ENCODE data around the gene AVEN. TPM values are rescaled to one million over a fixed set of nuclear protein-coding genes. Genes with fewer than 3 reads are reported as not detected.

AVEN gene
- total and polyA plus RNA-seq, 2 experiments from 2014 or later: 7.7 to 10.3 TPM

GRCh38 chr15:33882921-33883320 is 156.1 kb downstream of the AVEN start:
- peaks cover 8% of the 10 kb centered on the region for H3K4me1 Mint-ChIP-seq
- no peak overlapping the region for H3K27ac Mint-ChIP-seq
- no peaks in the 10 kb centered on the region for H3K36me3 ChIP-seq (ENCODE audit: insufficient read depth)
- no peak overlapping the region for H3K4me3 Mint-ChIP-seq
- H3K27me3 ChIP-seq (ENCODE audit: insufficient read depth): no peaks in the 10 kb centered on the region
- H3K4me1 ChIP-seq (ENCODE audit: insufficient read depth): no peaks in the 10 kb centered on the region
- H3K27me3 Mint-ChIP-seq (ENCODE audit: insufficient read depth, low read depth, poor library complexity): no peaks in the 10 kb centered on the region
- ATAC-seq (no peak), DNase-seq (ENCODE audit: low spot score) (no peak)
- no peak overlapping the region for H3K4me2 ChIP-seq
- H3F3A ChIP-seq (replicated peaks; ENCODE audit: low read depth): no peaks in the 10 kb centered on the region
- no peaks in the 10 kb centered on the region for H4K20me1 ChIP-seq (replicated peaks; ENCODE audit: insufficient read depth)
- H3K9me3 Mint-ChIP-seq: peaks cover 3% of the 10 kb centered on the region; the same call in 2 of the 3 replicates
- TF ChIP-seq EZH2phosphoT487 (IDR thresholded peaks at IDR 0.05; ENCODE audit: unreplicated experiment): no peak
- no peak for TF ChIP-seq STAT1 (IDR thresholded peaks at IDR 0.05; ENCODE audit: unreplicated experiment)
- no peak for TF ChIP-seq NANOG (IDR thresholded peaks at IDR 0.05; ENCODE audit: borderline replicate concordance)
- no peak for TF ChIP-seq REST (IDR thresholded peaks at IDR 0.05; ENCODE audit: unreplicated experiment)
- no peaks in the 10 kb centered on the region; the same call in 1 of the 2 replicates for H3K9me2 ChIP-seq (ENCODE audit: insufficient read depth)
- H3K36me3 Mint-ChIP-seq (ENCODE audit: low read depth): peaks cover 3% of the 10 kb centered on the region; the same call in 2 of the 3 replicates
- H3K79me2 ChIP-seq (replicated peaks; ENCODE audit: insufficient read depth): no peaks in the 10 kb centered on the region
- H3K4me3 ChIP-seq: no peak overlapping the region
- H3K27ac ChIP-seq (ENCODE audit: low read depth): no peak overlapping the region
- no peak overlapping the region for H2AFZ ChIP-seq

- H3K36me3 ChIP-seq (ENCODE audit: insufficient read depth): no peaks in the 10 kb centered on the region
- DNase-seq (ENCODE audit: low spot score) (no peak), ATAC-seq (no peak)
- no peak overlapping the region for H3K4me3 ChIP-seq
- no peak overlapping the region for H3K27ac ChIP-seq (ENCODE audit: low read depth)
- H3K79me2 ChIP-seq (replicated peaks; ENCODE audit: insufficient read depth): no peaks in the 10 kb centered on the region
- no peaks in the 10 kb centered on the region for H3K27me3 ChIP-seq (ENCODE audit: insufficient read depth)
- H3K9me2 ChIP-seq (ENCODE audit: insufficient read depth): no peaks in the 10 kb centered on the region
- no peak overlapping the region for H3K4me2 ChIP-seq
- H3K9me3 Mint-ChIP-seq: no peaks in the 10 kb centered on the region
- H3K4me1 ChIP-seq (ENCODE audit: insufficient read depth): peaks cover 8% of the 10 kb centered on the region; the same call in 1 of the 2 replicates
- H3K4me1 Mint-ChIP-seq: peaks cover 10% of the 10 kb centered on the region; the same call in 2 of the 3 replicates
- H3K27me3 Mint-ChIP-seq (ENCODE audit: insufficient read depth, low read depth, poor library complexity): peaks cover 1% of the 10 kb centered on the region
- no peaks in the 10 kb centered on the region for H3K36me3 Mint-ChIP-seq (ENCODE audit: low read depth)
- no peak overlapping the region for H3K27ac Mint-ChIP-seq
- H3K4me3 Mint-ChIP-seq: no peak overlapping the region
- no peak for TF ChIP-seq POLR2AphosphoS5 (IDR thresholded peaks at IDR 0.05; ENCODE audit: low read depth)
- TF ChIP-seq ZNF114 (CRISPR knock-in tag; IDR thresholded peaks at IDR 0.05): no peak
- TF ChIP-seq EZH2 (IDR thresholded peaks at IDR 0.05; ENCODE audit: low read depth, unreplicated experiment): no peak
- no peak for TF ChIP-seq NANOG (IDR thresholded peaks at IDR 0.05; ENCODE audit: borderline replicate concordance)
- TF ChIP-seq JUNB (IDR thresholded peaks at IDR 0.05; ENCODE audit: unreplicated experiment): no peak
- H4K20me1 ChIP-seq (replicated peaks; ENCODE audit: insufficient read depth): no peaks in the 10 kb centered on the region
- H3F3A ChIP-seq (replicated peaks; ENCODE audit: low read depth): no peaks in the 10 kb centered on the region
- H2AFZ ChIP-seq: no peak overlapping the region
Observed at GRCh38 chr15:33874156-33874555, 164.8 kb downstream of the AVEN start.

All from GM23338 (cell line).